Measurements from ENCODE around the gene SBF1.

SBF1 gene

DNA sequence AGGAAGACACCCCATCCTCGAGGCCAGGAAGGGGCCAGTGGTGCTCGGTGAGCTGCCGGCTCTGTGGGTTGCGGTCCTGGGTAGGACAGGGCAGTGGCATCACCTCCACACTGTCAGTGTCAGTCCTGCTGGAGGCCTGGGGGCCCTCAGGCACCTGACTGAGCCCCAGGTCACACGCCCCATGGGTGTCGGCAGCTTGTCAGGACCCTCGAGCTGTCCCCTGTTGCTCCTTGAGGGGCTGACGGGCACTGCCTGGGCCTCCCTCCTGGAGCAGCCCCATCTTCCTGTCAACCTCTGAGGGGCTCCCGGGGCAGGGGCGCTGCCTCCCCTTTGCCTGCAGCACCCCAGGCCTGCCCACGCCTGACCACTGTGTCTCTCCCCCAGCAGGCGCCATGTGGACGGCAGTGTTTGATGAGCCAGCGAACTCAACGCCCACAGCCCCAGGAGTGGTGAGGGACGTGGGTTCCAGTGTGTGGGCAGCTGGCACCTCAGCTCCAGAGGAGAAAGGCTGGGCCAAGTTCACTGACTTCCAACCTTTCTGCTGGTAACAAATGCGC lies 35.4 kb downstream of the SBF1 start:
- no peak for ATAC-seq
- TF ChIP-seq, protein P1, sequence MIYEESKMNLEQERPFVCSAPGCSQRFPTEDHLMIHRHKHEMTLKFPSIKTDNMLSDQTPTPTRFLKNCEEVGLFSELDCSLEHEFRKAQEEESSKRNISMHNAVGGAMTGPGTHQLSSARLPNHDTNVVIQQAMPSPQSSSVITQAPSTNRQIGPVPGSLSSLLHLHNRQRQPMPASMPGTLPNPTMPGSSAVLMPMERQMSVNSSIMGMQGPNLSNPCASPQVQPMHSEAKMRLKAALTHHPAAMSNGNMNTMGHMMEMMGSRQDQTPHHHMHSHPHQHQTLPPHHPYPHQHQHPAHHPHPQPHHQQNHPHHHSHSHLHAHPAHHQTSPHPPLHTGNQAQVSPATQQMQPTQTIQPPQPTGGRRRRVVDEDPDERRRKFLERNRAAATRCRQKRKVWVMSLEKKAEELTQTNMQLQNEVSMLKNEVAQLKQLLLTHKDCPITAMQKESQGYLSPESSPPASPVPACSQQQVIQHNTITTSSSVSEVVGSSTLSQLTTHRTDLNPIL (CRISPR knock-in tag; IDR thresholded peaks at IDR 0.05; ENCODE audit: low read depth): no peak
- TF ChIP-seq BACH2 (CRISPR knock-in tag; IDR thresholded peaks at IDR 0.05; ENCODE audit: borderline replicate concordance) (no peak), ZNF70 (CRISPR knock-in tag; IDR thresholded peaks at IDR 0.05) (no peak), ZNF565 (CRISPR knock-in tag; conservative IDR thresholded peaks at IDR 0.05; ENCODE audit: low read depth) (no peak), POU6F1 (CRISPR knock-in tag; IDR thresholded peaks at IDR 0.05; ENCODE audit: borderline replicate concordance, low read depth) (no peak), TOX (CRISPR knock-in tag; IDR thresholded peaks at IDR 0.05; ENCODE audit: borderline replicate concordance) (no peak), SNAI2 (CRISPR knock-in tag; IDR thresholded peaks at IDR 0.05) (no peak), OSR1 (CRISPR knock-in tag; IDR thresholded peaks at IDR 0.05) (no peak), GLIS3 (CRISPR knock-in tag; IDR thresholded peaks at IDR 0.05) (no peak)

- no peak for ATAC-seq
- no peak for TF ChIP-seq TOX (CRISPR knock-in tag; IDR thresholded peaks at IDR 0.05; ENCODE audit: borderline replicate concordance)
Observed at GRCh38 chr22:50438305-50439275, 36.2 kb downstream of the SBF1 start.

DNA sequence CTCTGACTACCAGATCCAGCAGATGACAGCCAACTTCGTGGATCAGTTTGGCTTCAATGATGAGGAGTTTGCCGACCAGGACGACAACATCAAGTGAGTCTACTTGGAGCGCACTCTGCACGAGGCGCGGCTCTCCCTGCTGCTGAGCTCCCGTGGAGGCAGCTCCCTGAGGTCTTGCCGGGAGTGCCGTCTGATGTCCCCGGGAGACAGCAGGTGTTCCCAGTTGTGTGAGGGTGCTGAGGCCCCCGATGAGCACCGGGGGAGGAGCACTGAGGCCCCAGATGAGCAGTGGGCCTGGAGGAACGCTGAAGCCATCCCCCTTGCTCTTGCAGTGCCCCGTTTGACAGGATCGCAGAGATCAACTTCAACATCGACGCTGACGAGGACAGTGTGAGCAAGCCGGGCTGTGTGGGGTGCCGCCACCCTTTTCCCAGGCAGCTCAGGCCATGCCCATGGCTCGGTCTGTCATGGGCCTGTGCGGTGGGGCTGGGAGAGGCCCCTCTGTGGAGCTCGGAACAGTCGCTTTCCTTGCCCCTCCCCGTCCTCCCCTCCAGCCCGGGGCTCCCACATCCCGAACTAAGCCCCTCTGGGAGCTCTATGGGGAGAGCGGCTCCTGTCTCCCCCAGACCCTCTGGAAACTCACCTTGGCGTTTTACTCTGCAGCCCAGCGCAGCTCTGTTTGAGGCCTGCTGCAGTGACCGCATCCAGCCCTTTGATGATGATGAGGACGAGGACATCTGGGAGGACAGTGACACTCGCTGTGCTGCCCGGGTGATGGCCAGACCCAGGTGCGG lies 37.1 kb downstream of the SBF1 start:
- ATAC-seq: no peak

More for the DNA sequence above, 37.1 kb downstream of the SBF1 start:
- TF ChIP-seq CSDC2 (CRISPR knock-in tag; IDR thresholded peaks at IDR 0.05): no peak
- no peak for TF ChIP-seq TCF4 (CRISPR knock-in tag; IDR thresholded peaks at IDR 0.05; ENCODE audit: borderline replicate concordance)
- TF ChIP-seq POU6F1 (CRISPR knock-in tag; IDR thresholded peaks at IDR 0.05; ENCODE audit: borderline replicate concordance, low read depth): no peak
- no peak for TF ChIP-seq PPARA (CRISPR knock-in tag; IDR thresholded peaks at IDR 0.05; ENCODE audit: borderline replicate concordance)
- TF ChIP-seq ZC3H10 (CRISPR knock-in tag; IDR thresholded peaks at IDR 0.05): no peak
- TF ChIP-seq ZNF70 (CRISPR knock-in tag; IDR thresholded peaks at IDR 0.05): no peak
- TF ChIP-seq, protein P1 (CRISPR knock-in tag; IDR thresholded peaks at IDR 0.05; ENCODE audit: low read depth): no peak
- TF ChIP-seq RARB (CRISPR knock-in tag; IDR thresholded peaks at IDR 0.05): no peak
- no peak for TF ChIP-seq ESRRG (CRISPR knock-in tag; IDR thresholded peaks at IDR 0.05)
- no peak for TF ChIP-seq ZNF8 (CRISPR knock-in tag; IDR thresholded peaks at IDR 0.05)
- no peak for TF ChIP-seq ZNF565 (CRISPR knock-in tag; conservative IDR thresholded peaks at IDR 0.05; ENCODE audit: low read depth)
- TF ChIP-seq PATZ1 (CRISPR knock-in tag; IDR thresholded peaks at IDR 0.05; ENCODE audit: borderline replicate concordance): no peak
- no peak for TF ChIP-seq TOX (CRISPR knock-in tag; IDR thresholded peaks at IDR 0.05; ENCODE audit: borderline replicate concordance)
- TF ChIP-seq GLIS3 (CRISPR knock-in tag; IDR thresholded peaks at IDR 0.05): no peak
- TF ChIP-seq OSR1 (CRISPR knock-in tag; IDR thresholded peaks at IDR 0.05): no peak
- no peak for TF ChIP-seq ISL1 (CRISPR knock-in tag; IDR thresholded peaks at IDR 0.05)
- no peak for TF ChIP-seq SNAI2 (CRISPR knock-in tag; IDR thresholded peaks at IDR 0.05)

Data from SK-N-SH treated with all-trans-retinoic acid at 6 μM for 48 hours (cell line).